Activated CD4-positive, alpha-beta T cell treated with anti-CD3 and anti-CD28 coated beads, Interleukin-2, amount 10 ng/mL, durations not matched to agents 7 days and 5 days (primary cell): ENCODE results near the gene TGFB1. TPM values are rescaled to one million over a fixed set of nuclear protein-coding genes. Genes with fewer than 3 reads are reported as not detected.

ENCODE experiments used
- CTCF ChIA-PET: fragments of 350-600 bp; sonication (Branson Sonifier 250); formaldehyde crosslinking; loops from one replicate; lab custom pipeline; 2021; ENCODE audit warnings: antibody characterized with exemption; lab: Charles Lee
- POLR2A ChIA-PET: fragments of 350-600 bp; sonication (Branson Sonifier 250); formaldehyde crosslinking; loops from one replicate; lab custom pipeline; 2021; ENCODE audit warnings: antibody characterized with exemption; lab: Charles Lee
- DNase-seq: peaks from one replicate; pipeline ENCODE4 v3.0.0-alpha.2; 2020
- H3K27ac Mint-ChIP-seq: one replicate; pipeline ENCODE4 v1.8.0; 2021; ENCODE audit warnings: mild to moderate bottlenecking, moderate library complexity, mixed read lengths
- H3K27me3 Mint-ChIP-seq: one replicate; pipeline ENCODE4 v1.8.0; 2021; ENCODE audit warnings: mixed read lengths
- H3K36me3 Mint-ChIP-seq: one replicate; pipeline ENCODE4 v1.8.0; 2021; ENCODE audit warnings: low read depth, mixed read lengths
- H3K4me1 Mint-ChIP-seq: one replicate; pipeline ENCODE4 v1.8.0; 2021; ENCODE audit warnings: mixed read lengths
- H3K4me3 Mint-ChIP-seq: one replicate; pipeline ENCODE4 v1.8.0; 2021; ENCODE audit warnings: mild to moderate bottlenecking, moderate library complexity, mixed read lengths
- H3K9me3 Mint-ChIP-seq: one replicate; pipeline ENCODE4 v1.8.0; 2021; ENCODE audit warnings: mixed read lengths
- total RNA-seq, 2 experiments: library from RNA; stranded (reverse); gene quantifications; one replicate each; pipeline ENCODE4 v1.2.3, GENCODE V29; 2021

The TGFB1 gene
- 100 to 1,000 TPM; 194 TPM for total RNA-seq

DNA sequence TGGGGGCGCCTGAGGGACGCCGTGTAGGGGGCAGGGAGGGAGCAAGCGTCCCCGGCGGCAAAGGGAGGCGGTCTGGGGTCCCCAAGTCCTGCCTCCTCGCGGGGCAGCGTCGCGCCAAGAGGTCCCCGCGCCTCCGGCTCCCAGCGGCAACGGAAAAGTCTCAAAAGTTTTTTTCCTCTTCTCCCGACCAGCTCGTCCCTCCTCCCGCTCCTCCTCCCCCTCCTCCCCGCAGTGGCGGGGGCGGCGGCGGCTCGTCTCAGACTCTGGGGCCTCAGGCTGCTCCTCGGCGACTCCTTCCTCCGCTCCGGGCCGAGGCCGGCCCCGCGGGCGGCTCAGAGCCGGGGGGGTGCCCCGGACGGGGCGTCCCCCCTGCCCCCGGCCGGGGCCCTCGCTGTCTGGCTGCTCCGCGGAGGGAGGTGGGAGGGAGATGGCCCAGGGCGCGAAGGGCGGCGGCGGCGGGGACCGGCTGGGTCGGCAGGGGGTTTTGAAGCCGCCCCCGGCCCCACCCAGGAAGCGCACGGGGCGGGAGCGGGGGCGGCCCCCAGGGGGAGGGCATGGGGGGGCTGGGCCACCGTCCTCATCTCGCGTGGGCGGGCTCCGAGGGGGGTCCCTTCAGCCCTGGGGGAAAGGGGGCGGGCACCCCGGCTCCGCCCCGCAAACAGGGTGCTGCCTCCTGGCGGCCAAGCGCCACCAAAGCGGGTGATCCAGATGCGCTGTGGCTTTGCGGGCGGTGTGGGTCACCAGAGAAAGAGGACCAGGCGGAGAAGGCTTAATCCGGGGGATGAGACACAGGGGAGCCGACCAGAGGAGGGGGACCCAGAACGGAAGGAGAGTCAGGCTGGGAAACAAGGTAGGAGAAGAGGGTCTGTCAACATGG is at the start of gene TGFB1:
TGFB1 (minus strand) TSS at position 457 of the 877 bp plus-strand sequence. CDS start 878 bp downstream, outside the sequence.
- ChIA-PET CTCF (interaction anchor here (0.6 to 3.2 kb wide), 8 partner anchors 11 to 719 kb away, joined by 3 to 31 read pairs (median 4); partner anchors contain the start of genes B9D2 and HNRNPUL1), POLR2A (interaction anchor here (0.6 kb wide), 1 partner anchor 10 kb away, joined by 3 read pairs; the partner anchor contains the start of gene B9D2)
- H3K27me3 Mint-ChIP-seq: no peaks in the 10 kb centered on the region
- H3K4me3 Mint-ChIP-seq: peak within 1 kb of the TSS; percentile 99
- H3K36me3 Mint-ChIP-seq: peaks cover 41% of the 10 kb centered on the region
- peaks cover 64% of the 10 kb centered on the region for H3K4me1 Mint-ChIP-seq
- peak within 1 kb of the TSS; percentile 95 for H3K27ac Mint-ChIP-seq
- peaks cover 2% of the 10 kb centered on the region for H3K9me3 Mint-ChIP-seq
- DNase-seq: peak; percentile 92

DNA sequence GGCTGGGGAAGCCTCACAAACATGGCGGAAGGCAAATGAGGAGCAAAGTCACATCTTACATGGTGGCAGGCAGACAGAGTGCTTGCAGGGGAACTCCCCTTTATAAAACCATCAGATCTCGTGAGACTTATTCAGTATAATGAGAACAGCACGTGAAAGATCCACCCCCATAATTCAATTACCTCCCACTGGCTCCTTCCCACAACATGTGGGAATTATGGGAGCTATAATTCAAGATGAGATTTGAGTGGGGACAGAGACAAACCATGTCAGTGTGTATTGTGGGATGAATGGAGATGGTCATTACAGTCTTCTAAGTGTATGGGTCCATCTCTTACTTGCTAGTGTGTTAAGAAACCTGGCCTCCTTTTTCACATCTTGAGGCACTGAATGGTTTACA is 48.3 kb upstream of the TGFB1 start:
- no peaks in the 10 kb centered on the region for H3K9me3 Mint-ChIP-seq
- no peak overlapping the region for H3K4me3 Mint-ChIP-seq
- H3K27ac Mint-ChIP-seq: no peak overlapping the region
- no peaks in the 10 kb centered on the region for H3K27me3 Mint-ChIP-seq
- DNase-seq: no peak
- H3K36me3 Mint-ChIP-seq: no peaks in the 10 kb centered on the region
- ChIA-PET CTCF (no interaction called here), POLR2A (interaction anchor here (1.0 kb wide), 1 partner anchor 18 kb away, joined by 3 read pairs; no protein-coding TSS in a partner anchor)
- H3K4me1 Mint-ChIP-seq: peaks cover 18% of the 10 kb centered on the region

DNA sequence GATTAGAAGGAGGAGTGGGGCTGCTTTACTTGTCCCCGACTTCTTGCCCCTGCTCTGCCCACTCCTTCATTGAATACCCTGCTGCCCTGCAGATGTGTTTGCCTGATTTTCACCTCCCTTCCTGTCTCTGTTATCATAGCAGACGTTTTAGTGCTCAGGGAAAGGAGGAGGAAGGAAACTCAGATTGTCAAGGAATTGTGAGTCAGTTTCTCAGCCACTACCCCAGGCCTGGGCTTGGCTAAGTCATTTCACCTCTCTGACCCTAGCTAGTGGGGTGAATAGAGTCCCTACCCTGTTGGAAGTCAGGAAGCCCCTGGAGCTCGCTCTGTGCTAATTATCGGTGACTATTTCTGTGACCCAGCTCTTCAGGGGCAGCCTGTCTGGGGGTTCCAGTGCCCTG is 47.8 kb upstream of the TGFB1 start:
- Mint-ChIP-seq H3K36me3 (no peaks in the 10 kb centered on the region), H3K4me1 (peaks cover 20% of the 10 kb centered on the region), H3K27me3 (no peaks in the 10 kb centered on the region), H3K9me3 (no peaks in the 10 kb centered on the region), H3K27ac (no peak overlapping the region), H3K4me3 (no peak overlapping the region)
- DNase-seq: no peak
- POLR2A ChIA-PET: interaction anchor here (1.0 kb wide), 1 partner anchor 19 kb away, joined by 3 read pairs; no protein-coding TSS in a partner anchor
- CTCF ChIA-PET: no interaction called here

DNA sequence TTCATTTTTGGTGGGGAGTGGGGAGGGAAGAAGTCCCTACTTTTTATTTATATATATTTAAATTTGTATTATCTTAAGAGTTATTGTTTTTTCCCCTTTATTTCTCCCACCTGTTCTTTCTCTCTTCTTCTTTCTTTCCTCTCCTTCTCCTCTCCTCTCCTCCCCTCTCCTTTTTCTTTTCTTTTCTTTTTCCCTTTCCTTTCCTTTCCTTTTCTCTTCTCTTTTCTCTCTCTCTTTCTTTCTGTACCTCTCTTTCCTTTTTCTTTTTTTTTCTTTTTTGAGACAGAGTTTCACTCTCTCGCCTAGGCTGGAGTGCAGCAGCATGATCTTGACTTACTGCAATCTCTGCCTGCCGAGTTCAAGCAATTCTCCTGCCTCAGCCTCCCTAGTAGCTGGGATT is 45.8 kb upstream of the TGFB1 start:
- H3K4me3 Mint-ChIP-seq: peak overlapping the region; percentile 36
- H3K27me3 Mint-ChIP-seq: no peaks in the 10 kb centered on the region
- H3K27ac Mint-ChIP-seq: peak overlapping the region; percentile 13
- POLR2A ChIA-PET: no interaction called here
- H3K9me3 Mint-ChIP-seq: no peaks in the 10 kb centered on the region
- H3K4me1 Mint-ChIP-seq: peaks cover 31% of the 10 kb centered on the region
- DNase-seq: no peak
- CTCF ChIA-PET: interaction anchor here (0.6 kb wide), 1 partner anchor 31 kb away, joined by 3 read pairs; no protein-coding TSS in a partner anchor
- H3K36me3 Mint-ChIP-seq: no peaks in the 10 kb centered on the region

DNA sequence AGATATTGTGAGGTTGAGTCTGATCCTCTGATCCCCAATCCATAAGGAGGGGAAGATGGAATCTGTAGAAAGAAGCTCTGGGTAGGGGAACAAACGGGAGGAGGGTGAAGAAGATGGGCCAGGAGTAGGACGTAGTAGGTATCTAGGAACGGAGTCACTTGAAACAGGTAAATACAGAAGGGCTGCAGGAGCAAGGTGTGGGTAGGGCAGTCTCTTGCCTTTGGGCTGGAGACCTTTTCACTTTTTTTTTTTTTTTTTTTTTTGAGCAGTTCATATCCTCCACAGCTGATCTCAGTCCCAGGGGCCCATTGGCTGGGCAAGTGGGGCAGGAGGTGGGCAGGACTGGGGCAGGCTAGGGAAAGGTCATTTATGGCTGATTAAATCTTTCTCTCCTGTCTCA is 45.4 kb upstream of the TGFB1 start:
- Mint-ChIP-seq H3K27ac (peak overlapping the region; percentile 100), H3K36me3 (no peaks in the 10 kb centered on the region), H3K27me3 (no peaks in the 10 kb centered on the region), H3K9me3 (no peaks in the 10 kb centered on the region), H3K4me3 (peak overlapping the region; percentile 99), H3K4me1 (peaks cover 31% of the 10 kb centered on the region)
- POLR2A ChIA-PET: no interaction called here
- CTCF ChIA-PET: interaction anchor here (0.6 to 1.0 kb wide), 3 partner anchors 9 to 31 kb away, joined by 3 to 4 read pairs (median 3); no protein-coding TSS in a partner anchor
- no peak for DNase-seq

DNA sequence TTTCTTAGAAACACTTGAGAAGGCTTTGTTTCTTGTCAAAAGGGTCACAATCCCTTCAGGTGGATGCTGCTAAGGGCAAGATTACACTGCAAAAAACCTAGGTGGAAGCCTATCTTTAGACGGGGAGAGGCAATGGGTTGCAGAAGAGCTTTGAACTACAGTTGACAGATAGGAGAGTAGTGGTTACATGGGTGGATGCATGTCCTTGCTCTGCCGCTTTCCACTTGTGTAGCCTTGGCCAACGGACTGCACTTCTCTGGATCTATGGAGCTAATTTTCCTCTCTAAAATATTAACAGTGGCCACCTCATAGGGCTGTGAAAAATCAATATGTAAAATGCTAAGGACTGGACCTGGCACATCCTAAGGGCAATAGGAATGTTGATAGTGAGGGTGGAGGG is 44.9 kb upstream of the TGFB1 start:
- no peaks in the 10 kb centered on the region for H3K27me3 Mint-ChIP-seq
- peaks cover 31% of the 10 kb centered on the region for H3K4me1 Mint-ChIP-seq
- H3K27ac Mint-ChIP-seq: peak overlapping the region; percentile 100
- POLR2A ChIA-PET: interaction anchor here (0.8 kb wide), 1 partner anchor 34 kb away, joined by 4 read pairs; the partner anchor contains the start of gene B9D2
- peak overlapping the region; percentile 99 for H3K4me3 Mint-ChIP-seq
- CTCF ChIA-PET: interaction anchor here (0.8 to 1.0 kb wide), 2 partner anchors 9 to 26 kb away, joined by 3 to 4 read pairs; no protein-coding TSS in a partner anchor
- H3K9me3 Mint-ChIP-seq: no peaks in the 10 kb centered on the region
- H3K36me3 Mint-ChIP-seq: no peaks in the 10 kb centered on the region
- DNase-seq: no peak

DNA sequence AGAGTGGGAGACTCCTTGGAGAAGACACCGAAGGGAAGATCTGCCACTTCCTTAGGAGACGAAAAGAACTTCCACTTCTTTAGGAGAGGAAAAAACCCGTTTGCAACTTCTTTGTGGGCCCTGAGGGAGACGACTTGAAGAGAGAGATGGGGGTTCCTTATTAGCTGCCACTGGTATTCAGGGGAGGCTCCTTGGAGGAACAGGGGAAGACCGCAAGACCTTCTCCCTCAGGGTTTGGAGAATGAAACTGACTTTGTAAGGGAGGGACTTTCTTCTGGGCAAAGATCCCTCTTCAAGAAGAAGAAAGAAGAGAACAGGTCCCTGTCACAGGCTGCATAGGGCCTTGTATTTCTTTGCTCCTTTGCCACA is 44.3 kb upstream of the TGFB1 start:
- Mint-ChIP-seq H3K36me3 (no peaks in the 10 kb centered on the region), H3K4me1 (peaks cover 31% of the 10 kb centered on the region), H3K27ac (peak overlapping the region; percentile 100), H3K27me3 (no peaks in the 10 kb centered on the region), H3K4me3 (peak overlapping the region; percentile 99), H3K9me3 (no peaks in the 10 kb centered on the region)
- DNase-seq: no peak
- CTCF ChIA-PET: interaction anchor here (1.0 kb wide), 1 partner anchor 26 kb away, joined by 3 read pairs; no protein-coding TSS in a partner anchor
- POLR2A ChIA-PET: interaction anchor here (0.8 kb wide), 1 partner anchor 34 kb away, joined by 4 read pairs; the partner anchor contains the start of gene B9D2

DNA sequence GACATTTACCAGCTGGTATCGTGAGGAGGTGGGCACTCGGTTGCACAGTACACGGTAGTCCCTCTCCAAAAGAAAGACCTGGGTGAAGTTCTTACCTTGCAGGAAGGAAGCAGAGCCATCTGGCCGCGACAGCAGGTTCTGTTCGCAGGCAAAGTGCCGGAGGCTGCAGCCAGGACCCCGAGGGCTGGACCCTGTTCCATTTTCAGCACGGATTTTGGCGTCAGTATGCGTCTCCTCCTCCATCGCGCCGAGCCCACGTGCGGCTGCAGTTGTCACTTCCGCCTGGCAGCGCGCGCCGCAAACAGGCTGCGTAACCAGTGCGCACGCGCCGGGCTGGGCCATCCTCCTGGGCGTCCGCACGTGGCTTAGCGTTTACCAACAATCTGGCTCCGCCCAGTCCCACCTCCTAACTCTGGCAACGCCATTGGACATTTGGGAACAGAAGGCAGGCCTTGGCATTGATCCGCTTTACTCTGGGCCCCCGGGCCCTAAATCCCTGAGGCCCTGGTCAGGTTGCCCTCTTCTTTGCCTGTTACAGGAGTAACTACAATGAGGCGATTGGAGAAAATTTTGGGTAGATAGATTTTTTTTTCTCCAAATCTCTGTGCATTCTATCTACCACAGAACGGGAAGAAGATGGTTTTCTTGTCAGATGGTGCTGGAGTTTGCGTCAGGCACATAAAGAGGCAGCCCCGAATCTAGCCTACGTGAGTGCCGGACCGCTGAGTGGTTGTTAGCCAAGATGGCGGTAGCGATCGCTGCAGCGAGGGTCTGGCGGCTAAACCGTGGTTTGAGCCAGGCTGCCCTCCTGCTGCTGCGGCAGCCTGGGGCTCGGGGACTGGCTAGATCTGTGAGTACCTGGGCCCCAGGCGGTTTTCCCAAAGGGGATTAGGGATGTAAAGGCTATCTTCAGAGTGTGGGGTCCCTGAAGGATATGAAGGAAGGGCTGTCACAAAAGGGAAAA is 43.6 kb upstream of the TGFB1 start, which contains the start of the genes BCKDHA and EXOSC5:
BCKDHA (plus strand) TSS at position 733 of the 964 bp plus-strand sequence; CDS start at position 743, 10 bp downstream.
EXOSC5 (minus strand) TSS at position 274 of the 964 bp plus-strand sequence; CDS start at position 243, 31 bp downstream.
- Mint-ChIP-seq H3K27ac (peak within 1 kb of the TSS; percentile 100), H3K9me3 (no peaks in the 10 kb centered on the region), H3K4me1 (peaks cover 31% of the 10 kb centered on the region), H3K4me3 (peak within 1 kb of the TSS; percentile 99), H3K27me3 (no peaks in the 10 kb centered on the region), H3K36me3 (no peaks in the 10 kb centered on the region)
- ChIA-PET POLR2A (interaction anchor here (0.8 kb wide), 1 partner anchor 33 kb away, joined by 4 read pairs; the partner anchor contains the start of gene B9D2), CTCF (no interaction called here)
- DNase-seq: peak; percentile 100

DNA sequence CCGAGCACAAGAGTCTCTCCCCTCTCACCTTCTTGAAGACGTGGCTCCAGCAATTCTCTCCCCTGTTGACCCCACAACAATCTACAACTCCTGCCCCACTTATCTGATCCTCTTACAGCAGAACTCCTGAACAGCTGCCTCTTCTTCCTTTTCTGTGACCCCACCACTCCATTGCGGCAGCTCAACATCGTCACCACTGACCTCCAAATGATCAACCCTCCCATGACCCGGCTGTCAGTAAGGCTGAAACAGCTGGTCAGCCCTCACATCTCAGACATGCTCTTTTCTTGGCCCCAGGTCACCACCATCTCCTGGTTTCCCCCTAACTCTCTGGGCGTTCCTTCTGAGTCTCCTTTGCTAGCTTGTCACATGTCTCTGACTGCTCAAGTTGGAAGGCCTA is 41.6 kb upstream of the TGFB1 start:
- H3K9me3 Mint-ChIP-seq: no peaks in the 10 kb centered on the region
- ChIA-PET CTCF (interaction anchor here (0.9 kb wide), 1 partner anchor 32 kb away, joined by 3 read pairs; the partner anchor contains the start of gene B9D2), POLR2A (no interaction called here)
- no peaks in the 10 kb centered on the region for H3K27me3 Mint-ChIP-seq
- H3K27ac Mint-ChIP-seq: peak overlapping the region; percentile 75
- peak overlapping the region; percentile 99 for H3K4me3 Mint-ChIP-seq
- H3K36me3 Mint-ChIP-seq: peaks cover 4% of the 10 kb centered on the region
- no peak for DNase-seq
- peaks cover 31% of the 10 kb centered on the region for H3K4me1 Mint-ChIP-seq

DNA sequence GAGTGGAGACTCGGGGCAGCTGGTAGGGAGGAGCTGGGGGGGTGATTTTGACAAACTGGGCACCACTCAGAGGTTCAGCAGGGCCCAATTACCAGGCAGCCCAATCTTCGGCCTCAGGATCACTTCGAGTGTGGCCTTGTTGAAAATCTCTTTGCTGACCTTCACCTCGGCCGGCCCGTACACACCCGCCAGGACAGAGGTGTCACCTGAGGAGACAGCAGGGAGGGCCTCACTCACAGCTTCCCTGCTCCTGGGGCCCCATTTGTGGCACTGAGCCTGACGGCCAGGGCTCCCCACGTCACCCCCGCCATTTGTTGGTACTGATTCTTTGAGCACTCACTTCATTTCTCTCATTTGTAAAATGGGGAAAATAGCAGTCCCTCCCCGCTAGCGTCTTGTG is 39.1 kb upstream of the TGFB1 start:
- ChIA-PET CTCF (no interaction called here), POLR2A (no interaction called here)
- peaks cover 15% of the 10 kb centered on the region for H3K4me1 Mint-ChIP-seq
- no peaks in the 10 kb centered on the region for H3K9me3 Mint-ChIP-seq
- H3K4me3 Mint-ChIP-seq: no peak overlapping the region
- H3K27me3 Mint-ChIP-seq: no peaks in the 10 kb centered on the region
- no peak overlapping the region for H3K27ac Mint-ChIP-seq
- H3K36me3 Mint-ChIP-seq: peaks cover 8% of the 10 kb centered on the region
- DNase-seq: no peak

DNA sequence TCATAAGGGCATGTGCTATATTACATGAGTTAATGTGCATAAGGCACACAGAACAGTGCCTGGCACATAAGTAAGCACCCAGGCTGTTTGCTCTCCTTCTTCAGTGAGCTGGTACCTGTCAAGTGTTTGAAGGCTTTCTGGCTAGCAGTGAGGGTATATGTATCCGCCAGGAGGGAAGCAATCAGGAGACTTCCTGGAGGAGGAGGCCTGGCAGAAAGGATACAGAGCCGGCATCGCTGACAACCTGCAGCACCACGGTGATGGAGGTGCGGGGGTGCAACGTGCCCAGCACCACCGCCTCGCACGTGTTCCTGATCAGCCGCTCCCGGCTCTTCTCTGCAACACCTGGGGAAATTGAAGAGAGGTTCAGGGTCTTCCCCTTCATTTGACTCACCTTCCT is 37.9 kb upstream of the TGFB1 start:
- POLR2A ChIA-PET: no interaction called here
- CTCF ChIA-PET: no interaction called here
- no peaks in the 10 kb centered on the region for H3K27me3 Mint-ChIP-seq
- peaks cover 13% of the 10 kb centered on the region for H3K4me1 Mint-ChIP-seq
- no peak for DNase-seq
- no peaks in the 10 kb centered on the region for H3K9me3 Mint-ChIP-seq
- H3K36me3 Mint-ChIP-seq: peaks cover 8% of the 10 kb centered on the region
- no peak overlapping the region for H3K27ac Mint-ChIP-seq
- H3K4me3 Mint-ChIP-seq: no peak overlapping the region

DNA sequence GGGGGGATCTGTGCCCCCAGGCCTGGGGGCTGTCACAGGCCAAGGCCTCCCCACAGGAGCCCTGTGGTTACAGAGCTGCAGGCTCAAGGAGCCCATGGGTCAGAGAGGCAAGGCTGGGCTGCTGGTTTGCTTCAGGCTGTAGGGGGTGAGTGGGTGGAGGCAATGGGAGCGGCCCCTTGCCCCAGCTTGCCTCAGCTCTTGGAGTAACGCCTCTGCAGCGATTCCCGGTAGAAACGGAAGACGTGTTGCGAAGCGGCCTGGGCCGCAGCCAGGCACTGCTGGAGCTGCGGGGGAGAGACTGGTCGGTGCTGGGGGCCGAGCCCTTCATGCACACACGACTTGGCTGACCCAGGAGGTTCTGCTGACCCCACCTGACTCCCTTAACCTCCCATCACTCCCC is 32.7 kb upstream of the TGFB1 start:
- CTCF ChIA-PET: interaction anchor here (0.7 to 1.7 kb wide), 4 partner anchors 21 to 34 kb away, joined by 3 to 5 read pairs (median 4); partner anchors contain the start of gene B9D2
- Mint-ChIP-seq H3K36me3 (peaks cover 11% of the 10 kb centered on the region), H3K9me3 (no peaks in the 10 kb centered on the region), H3K27me3 (no peaks in the 10 kb centered on the region), H3K27ac (no peak overlapping the region), H3K4me1 (no peaks in the 10 kb centered on the region), H3K4me3 (no peak overlapping the region)
- POLR2A ChIA-PET: no interaction called here
- no peak for DNase-seq
